PC-3 (cell line): ENCODE measurements around the gene NKAIN2. TPM values are rescaled to one million over a fixed set of nuclear protein-coding genes. Genes with fewer than 3 reads are reported as not detected.

Experiments used
- ATAC-seq: fragments of 200-7000 bp; cut with Tn5 transposase; 2 replicates; pipeline ENCODE4 v1.9.1; 2020; ENCODE audit warnings: mild to moderate bottlenecking, moderate library complexity
- BruUV-seq: library from RNA; stranded (reverse); fragments of 400-500 nt; replicated peaks from 2 replicates; lab custom pipeline; 2021; lab: Mats Ljungman, UMichigan
- CTCF ChIA-PET: fragments of 300-600 bp; sonication (Branson Sonifier 250); formaldehyde crosslinking; loops from one replicate; lab custom pipeline; 2022; ENCODE audit warnings: antibody characterized with exemption; lab: Charles Lee
- POLR2A ChIA-PET: fragments of 300-600 bp; sonication (Branson Sonifier 250); formaldehyde crosslinking; loops from one replicate; lab custom pipeline; 2022; ENCODE audit warnings: antibody characterized with exemption; ENCODE audit not compliant: unreplicated experiment; lab: Charles Lee
- DNase-seq: peaks from one replicate; pipeline ENCODE4 v3.0.0-alpha.2; 2015
- H2AFZ ChIP-seq: fragments of 300-600 bp; sonication (generic); 2 replicates; pipeline ENCODE4 v1.6.0; 2016; ENCODE audit warnings: antibody characterized with exemption, low read length
- H3F3A ChIP-seq: fragments of 300-600 bp; sonication (generic); one replicate; pipeline ENCODE4 v1.6.0; 2017; ENCODE audit warnings: antibody characterized with exemption, low read length, control low read depth, mild to moderate bottlenecking; ENCODE audit not compliant: unreplicated experiment
- H3K27ac ChIP-seq: fragments of 300-600 bp; sonication (generic); 2 replicates; pipeline ENCODE4 v1.5.1; 2016; ENCODE audit warnings: mild to moderate bottlenecking, low read length
- H3K27me3 ChIP-seq: fragments of 300-600 bp; sonication (generic); 2 replicates; pipeline ENCODE4 v1.6.1; 2016; ENCODE audit warnings: low read length, mixed read lengths
- H3K36me3 ChIP-seq: fragments of 300-600 bp; sonication (generic); 2 replicates; pipeline ENCODE4 v1.6.1; 2016; ENCODE audit warnings: low read depth, mixed run types, low read length, mixed read lengths
- H3K4me1 ChIP-seq: fragments of 300-600 bp; sonication (generic); 2 replicates; pipeline ENCODE4 v1.5.1; 2016; ENCODE audit warnings: low read length; ENCODE audit not compliant: insufficient read depth
- H3K4me2 ChIP-seq: fragments of 300-600 bp; sonication (generic); 2 replicates; pipeline ENCODE4 v1.6.0; 2016; ENCODE audit warnings: low read length
- H3K4me3 ChIP-seq: fragments of 300-600 bp; sonication (generic); 2 replicates; pipeline ENCODE4 v1.5.1; 2016; ENCODE audit warnings: mild to moderate bottlenecking, low read length, mixed read lengths
- H3K79me2 ChIP-seq: fragments of 300-600 bp; sonication (generic); 2 replicates; pipeline ENCODE4 v1.6.1; 2017; ENCODE audit warnings: low read length, mixed read lengths
- H3K9ac ChIP-seq: fragments of 300-600 bp; sonication (generic); 2 replicates; pipeline ENCODE4 v1.6.0; 2016; ENCODE audit warnings: mild to moderate bottlenecking, low read length
- H3K9me2 ChIP-seq: fragments of 300-600 bp; sonication (generic); replicated peaks from 2 replicates; pipeline ENCODE4 v1.6.1; 2016; ENCODE audit warnings: mixed run types, low read length, mixed read lengths
- H3K9me3 ChIP-seq: fragments of 300-600 bp; sonication (generic); 2 replicates; pipeline ENCODE4 v1.6.1; 2016; ENCODE audit warnings: low read length, mixed read lengths
- H4K20me1 ChIP-seq: fragments of 300-600 bp; sonication (generic); 2 replicates; pipeline ENCODE4 v1.6.1; 2016; ENCODE audit warnings: low read length, mixed read lengths
- EZH2 ChIP-seq: fragments of 300-600 bp; sonication (generic); IDR thresholded peaks from one replicate; pipeline ENCODE4 v1.6.1; 2017; ENCODE audit warnings: antibody characterized with exemption, mild to moderate bottlenecking, low read length; ENCODE audit not compliant: unreplicated experiment
- EZH2phosphoT487 ChIP-seq: fragments of 300-600 bp; sonication (generic); IDR thresholded peaks from 2 replicates; pipeline ENCODE4 v1.6.1; 2018; ENCODE audit warnings: mild to moderate bottlenecking, antibody characterized with exemption, low read length, borderline replicate concordance
- intact Hi-C: fragments of 100-400 bp; cut with micrococcal nuclease; formaldehyde crosslinking; loops from 2 replicates; pipeline ENCODE4 v1.9.0; 2023
- total RNA-seq: library from RNA; depleted of rRNA; stranded (reverse); fragments of >200 nt; gene quantifications from 2 replicates; pipeline ENCODE4 v1.2.3, GENCODE V29; 2014
- TF ChIP-seq, protein P1 (sequence below): fragments of 300-600 bp; sonication (generic); conservative IDR thresholded peaks from 2 replicates; pipeline ENCODE4 v1.5.1; 2017; ENCODE audit warnings: antibody characterized with exemption, low read depth, mild to moderate bottlenecking, low read length

Gene NKAIN2
- total RNA-seq, 1 experiment from 2014 or later: not detected

DNA sequence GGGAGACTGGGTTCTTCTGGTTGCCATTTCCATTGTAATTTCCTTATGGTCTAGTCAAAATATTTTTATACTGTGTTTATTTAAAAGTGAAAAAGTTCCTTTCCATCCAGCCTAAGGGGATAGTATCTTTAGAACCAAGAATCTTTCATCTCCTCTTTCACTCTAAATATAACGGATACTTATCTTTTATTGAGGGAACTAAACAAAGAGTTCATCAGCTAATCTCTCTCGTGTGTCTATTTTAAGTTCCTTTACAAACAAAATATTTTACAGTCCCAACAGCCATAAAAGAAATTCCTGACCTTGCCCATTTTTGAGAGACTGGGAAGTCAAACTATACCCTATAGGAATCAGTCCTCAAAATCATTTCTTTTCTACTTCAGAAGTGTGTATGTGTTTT is 232.7 kb downstream of the NKAIN2 start:
- Histone ChIP-seq H3F3A (no peaks in the 10 kb centered on the region), H4K20me1 (no peaks in the 10 kb centered on the region), H3K4me3 (no peak overlapping the region), H3K9ac (no peak overlapping the region), H2AFZ (no peak overlapping the region), H3K27ac (no peak overlapping the region), H3K4me1 (no peaks in the 10 kb centered on the region), H3K36me3 (no peaks in the 10 kb centered on the region), H3K27me3 (no peaks in the 10 kb centered on the region), H3K9me2 (no peaks in the 10 kb centered on the region), H3K9me3 (no peaks in the 10 kb centered on the region), H3K79me2 (no peaks in the 10 kb centered on the region), H3K4me2 (no peak overlapping the region)
- no TSS peak for BruUV-seq
- ChIA-PET CTCF (no interaction called here), POLR2A (no interaction called here)
- TF ChIP-seq, protein P1, sequence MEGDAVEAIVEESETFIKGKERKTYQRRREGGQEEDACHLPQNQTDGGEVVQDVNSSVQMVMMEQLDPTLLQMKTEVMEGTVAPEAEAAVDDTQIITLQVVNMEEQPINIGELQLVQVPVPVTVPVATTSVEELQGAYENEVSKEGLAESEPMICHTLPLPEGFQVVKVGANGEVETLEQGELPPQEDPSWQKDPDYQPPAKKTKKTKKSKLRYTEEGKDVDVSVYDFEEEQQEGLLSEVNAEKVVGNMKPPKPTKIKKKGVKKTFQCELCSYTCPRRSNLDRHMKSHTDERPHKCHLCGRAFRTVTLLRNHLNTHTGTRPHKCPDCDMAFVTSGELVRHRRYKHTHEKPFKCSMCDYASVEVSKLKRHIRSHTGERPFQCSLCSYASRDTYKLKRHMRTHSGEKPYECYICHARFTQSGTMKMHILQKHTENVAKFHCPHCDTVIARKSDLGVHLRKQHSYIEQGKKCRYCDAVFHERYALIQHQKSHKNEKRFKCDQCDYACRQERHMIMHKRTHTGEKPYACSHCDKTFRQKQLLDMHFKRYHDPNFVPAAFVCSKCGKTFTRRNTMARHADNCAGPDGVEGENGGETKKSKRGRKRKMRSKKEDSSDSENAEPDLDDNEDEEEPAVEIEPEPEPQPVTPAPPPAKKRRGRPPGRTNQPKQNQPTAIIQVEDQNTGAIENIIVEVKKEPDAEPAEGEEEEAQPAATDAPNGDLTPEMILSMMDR: no peak
- TF ChIP-seq EZH2phosphoT487 (no peak), EZH2 (no peak)
- DNase-seq (no peak), ATAC-seq (no peak)
- intact Hi-C loops: no loop called here

DNA sequence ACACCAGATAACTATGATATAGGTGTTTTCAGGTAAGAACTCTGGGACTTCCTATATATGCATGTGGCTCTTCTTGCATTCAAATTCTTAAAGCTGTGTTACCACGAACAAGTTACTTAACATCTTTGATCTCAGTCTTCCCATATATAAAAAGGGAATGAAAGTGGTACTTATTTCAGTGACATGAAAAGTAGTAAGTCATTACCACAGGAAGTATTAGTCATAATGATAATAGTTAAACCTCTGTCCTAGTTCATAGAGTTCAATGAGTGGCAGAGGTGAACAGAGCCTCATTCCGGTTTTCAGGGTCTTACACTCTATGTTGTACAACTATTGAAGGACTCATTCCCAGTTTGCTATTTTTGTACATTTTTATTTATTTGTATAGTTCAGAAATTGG is 237.0 kb downstream of the NKAIN2 start:
- intact Hi-C loops: no loop called here

DNA sequence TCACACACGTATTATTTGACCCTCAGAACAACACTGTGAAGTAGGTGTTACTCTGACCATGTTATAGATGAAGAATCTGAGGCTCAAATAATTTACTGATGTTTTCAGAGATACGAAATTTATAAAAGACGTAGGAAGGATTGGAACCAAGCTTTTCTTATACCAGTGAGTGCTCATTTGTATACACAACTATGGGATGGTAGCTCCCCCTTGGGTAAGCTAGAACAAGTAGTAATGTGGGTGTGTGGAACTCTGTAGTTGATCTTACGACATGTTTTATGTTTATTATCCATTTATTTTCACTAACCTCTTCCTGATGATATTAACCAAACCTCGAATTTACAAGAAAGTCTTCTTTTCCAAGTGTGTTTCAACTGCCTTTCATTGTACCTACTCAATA is 248.5 kb downstream of the NKAIN2 start:
- Histone ChIP-seq H4K20me1 (no peaks in the 10 kb centered on the region), H3K36me3 (no peaks in the 10 kb centered on the region), H3K4me1 (no peaks in the 10 kb centered on the region), H3K4me3 (no peak overlapping the region), H3K79me2 (no peaks in the 10 kb centered on the region), H3K27ac (no peak overlapping the region), H3K9ac (no peak overlapping the region), H2AFZ (no peak overlapping the region), H3K27me3 (no peaks in the 10 kb centered on the region), H3K9me3 (no peaks in the 10 kb centered on the region), H3K4me2 (no peak overlapping the region), H3F3A (no peaks in the 10 kb centered on the region), H3K9me2 (no peaks in the 10 kb centered on the region)
- no peak for DNase-seq
- intact Hi-C loops: no loop called here
- ChIA-PET POLR2A (no interaction called here), CTCF (no interaction called here)
- TF ChIP-seq EZH2 (no peak), EZH2phosphoT487 (no peak)
- TF ChIP-seq, protein P1: no peak
- no TSS peak for BruUV-seq
- no peak for ATAC-seq

More for the DNA sequence above, 237.0 kb downstream of the NKAIN2 start:
- ChIA-PET POLR2A (no interaction called here), CTCF (no interaction called here)
- ATAC-seq (no peak), DNase-seq (no peak)
- H3K36me3 ChIP-seq: no peaks in the 10 kb centered on the region
- H3K4me2 ChIP-seq: no peak overlapping the region
- H3K27ac ChIP-seq: no peak overlapping the region
- H3K4me3 ChIP-seq: no peak overlapping the region
- no peaks in the 10 kb centered on the region for H3K27me3 ChIP-seq
- TF ChIP-seq, protein P1: no peak
- TF ChIP-seq EZH2phosphoT487 (no peak), EZH2 (no peak)
- no peaks in the 10 kb centered on the region for H3F3A ChIP-seq
- no peaks in the 10 kb centered on the region for H3K79me2 ChIP-seq
- H2AFZ ChIP-seq: no peak overlapping the region
- H3K9me2 ChIP-seq: no peaks in the 10 kb centered on the region
- BruUV-seq: no TSS peak
- no peak overlapping the region for H3K9ac ChIP-seq
- no peaks in the 10 kb centered on the region for H3K9me3 ChIP-seq
- no peaks in the 10 kb centered on the region for H4K20me1 ChIP-seq
- H3K4me1 ChIP-seq: no peaks in the 10 kb centered on the region
